Activated T-cell treated with anti-CD3 and anti-CD28 coated beads for 48 hours (primary cell): Measurements from ENCODE around the gene DNAJC5G.

Source experiments
- DNase-seq: peaks from one replicate; pipeline ENCODE4 v3.0.0-alpha.2; 2020; ENCODE audit warnings: low read depth

The DNAJC5G gene, protein sequence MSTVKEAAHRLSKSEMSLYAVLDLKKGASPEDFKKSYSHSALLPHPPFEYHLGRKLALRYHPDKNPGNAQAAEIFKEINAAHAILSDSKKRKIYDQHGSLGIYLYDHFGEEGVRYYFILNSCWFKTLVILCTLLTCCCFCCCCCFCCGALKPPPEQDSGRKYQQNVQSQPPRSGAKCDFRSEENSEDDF

DNA sequence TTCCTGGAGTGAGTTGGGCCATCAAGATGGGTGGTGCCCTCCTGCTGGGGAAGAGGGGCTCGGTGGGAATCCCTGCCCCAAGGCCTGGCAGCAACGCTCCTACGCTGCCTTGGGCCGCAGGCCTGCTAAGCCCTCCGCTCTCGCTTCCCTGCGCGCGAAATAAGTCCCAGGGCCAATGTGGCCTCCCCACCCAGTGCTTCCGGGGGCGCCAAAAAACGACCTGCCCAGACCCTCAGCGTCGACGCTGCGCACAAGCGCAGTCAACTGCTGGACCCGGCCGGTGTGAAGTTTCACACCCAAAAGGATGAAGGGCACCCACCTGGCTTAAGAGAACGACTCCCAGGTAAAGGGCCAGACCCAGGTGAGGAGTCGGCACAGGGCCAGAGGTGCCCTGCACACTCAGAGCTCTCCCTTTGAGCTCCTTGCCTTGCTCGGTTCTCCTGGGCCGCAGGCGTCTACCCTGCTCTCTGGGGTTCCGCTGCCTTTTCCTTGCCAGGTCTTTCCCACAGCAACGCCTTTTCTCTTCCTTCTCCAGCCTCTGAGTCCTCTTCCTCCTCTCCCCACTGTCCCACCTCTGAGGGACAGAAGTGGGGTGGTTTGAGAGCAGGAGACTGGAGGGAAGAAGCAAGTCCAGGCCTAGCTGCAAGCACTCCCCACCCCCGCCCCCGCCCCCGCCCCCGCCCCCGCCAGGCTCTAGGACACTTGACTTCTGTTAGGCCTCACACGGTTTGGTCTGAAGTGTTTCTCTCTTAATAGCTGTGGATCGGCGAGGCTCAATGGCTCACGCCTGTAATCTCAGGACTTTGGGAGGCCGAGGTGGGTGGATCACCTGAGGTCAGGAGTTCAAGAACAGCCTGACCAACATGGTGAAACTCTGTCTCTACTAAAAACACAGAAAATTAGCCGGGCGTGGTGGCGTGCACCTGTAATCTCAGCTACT lies at the start of gene DNAJC5G:
Gene DNAJC5G (plus strand): TSS at position 223 of the 940 bp plus-strand sequence. CDS start 1,296 bp downstream, outside the sequence.
- no peak for DNase-seq

DNA sequence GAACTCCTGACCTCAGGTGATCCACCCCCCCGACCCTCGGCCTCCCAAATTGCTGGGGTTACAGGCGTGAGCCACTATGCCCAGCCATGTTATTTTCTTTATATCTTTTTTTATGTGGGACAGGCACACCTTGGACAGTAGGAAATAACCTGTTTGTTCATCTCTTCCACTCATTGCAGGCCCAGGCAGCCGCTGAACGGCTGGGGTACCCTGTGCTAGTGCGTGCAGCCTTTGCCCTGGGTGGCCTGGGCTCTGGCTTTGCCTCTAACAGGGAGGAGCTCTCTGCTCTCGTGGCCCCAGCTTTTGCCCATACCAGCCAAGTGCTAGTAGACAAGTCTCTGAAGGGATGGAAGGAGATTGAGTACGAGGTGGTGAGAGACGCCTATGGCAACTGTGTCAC lies 49.7 kb upstream of the DNAJC5G start:
- DNase-seq, result no peak

DNA sequence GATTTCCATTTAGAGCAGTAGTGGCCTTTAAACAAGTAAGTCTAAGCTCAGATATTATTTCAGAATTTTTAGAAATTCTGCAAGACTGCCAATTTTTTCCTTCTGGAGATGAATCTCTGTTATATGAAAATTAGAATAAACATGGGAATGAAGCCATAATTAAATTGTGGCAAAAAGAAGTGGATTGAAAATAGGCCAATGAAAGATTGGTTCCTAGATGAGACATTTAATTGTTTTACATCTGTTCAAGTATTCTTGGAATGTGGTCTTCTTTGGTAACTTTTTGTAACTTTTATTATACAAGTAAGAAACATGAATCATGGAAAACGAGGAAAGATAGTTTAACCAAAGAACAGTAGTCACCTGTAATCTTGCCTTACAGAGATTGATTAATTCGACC lies 47.7 kb upstream of the DNAJC5G start:
- DNase-seq, result no peak

DNA sequence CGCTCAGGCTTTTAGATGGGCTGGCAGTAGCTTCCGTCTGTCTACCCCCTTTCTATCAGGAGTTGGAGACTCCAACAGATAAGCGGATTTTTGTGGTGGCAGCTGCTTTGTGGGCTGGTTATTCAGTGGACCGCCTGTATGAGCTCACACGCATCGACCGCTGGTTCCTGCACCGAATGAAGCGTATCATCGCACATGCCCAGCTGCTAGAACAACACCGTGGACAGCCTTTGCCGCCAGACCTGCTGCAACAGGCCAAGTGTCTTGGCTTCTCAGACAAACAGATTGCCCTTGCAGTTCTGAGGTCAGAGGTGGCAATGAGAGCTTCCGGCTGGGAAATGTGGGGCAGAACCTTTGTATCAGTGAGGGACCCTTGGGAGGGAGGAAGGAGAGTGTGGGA lies 43.3 kb upstream of the DNAJC5G start:
- no peak for DNase-seq

DNA sequence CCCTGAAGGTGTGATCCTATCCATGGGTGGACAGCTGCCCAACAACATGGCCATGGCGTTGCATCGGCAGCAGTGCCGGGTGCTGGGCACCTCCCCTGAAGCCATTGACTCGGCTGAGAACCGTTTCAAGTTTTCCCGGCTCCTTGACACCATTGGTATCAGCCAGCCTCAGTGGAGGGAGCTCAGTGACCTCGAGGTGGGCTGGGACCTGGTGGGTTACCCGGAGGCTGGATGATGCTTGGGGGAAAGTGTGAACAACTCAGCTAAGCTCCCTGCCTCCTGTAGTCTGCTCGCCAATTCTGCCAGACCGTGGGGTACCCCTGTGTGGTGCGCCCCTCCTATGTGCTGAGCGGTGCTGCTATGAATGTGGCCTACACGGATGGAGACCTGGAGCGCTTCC lies 41.9 kb upstream of the DNAJC5G start:
- DNase-seq, result no peak

DNA sequence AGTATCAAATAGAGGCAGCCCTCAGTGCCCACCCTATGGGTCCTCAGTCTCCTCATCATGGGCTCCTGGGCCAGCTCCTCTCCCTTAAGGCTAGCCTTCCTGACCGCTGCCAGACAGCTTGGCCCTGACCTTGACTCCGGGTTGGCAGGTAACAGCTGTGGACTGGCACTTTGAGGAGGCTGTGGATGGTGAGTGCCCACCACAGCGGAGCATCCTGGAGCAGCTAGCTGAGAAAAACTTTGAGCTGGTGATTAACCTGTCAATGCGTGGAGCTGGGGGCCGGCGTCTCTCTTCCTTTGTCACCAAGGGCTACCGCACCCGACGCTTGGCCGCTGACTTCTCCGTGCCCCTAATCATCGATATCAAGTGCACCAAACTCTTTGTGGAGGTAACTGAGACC lies 39.1 kb upstream of the DNAJC5G start:
- no peak for DNase-seq

DNA sequence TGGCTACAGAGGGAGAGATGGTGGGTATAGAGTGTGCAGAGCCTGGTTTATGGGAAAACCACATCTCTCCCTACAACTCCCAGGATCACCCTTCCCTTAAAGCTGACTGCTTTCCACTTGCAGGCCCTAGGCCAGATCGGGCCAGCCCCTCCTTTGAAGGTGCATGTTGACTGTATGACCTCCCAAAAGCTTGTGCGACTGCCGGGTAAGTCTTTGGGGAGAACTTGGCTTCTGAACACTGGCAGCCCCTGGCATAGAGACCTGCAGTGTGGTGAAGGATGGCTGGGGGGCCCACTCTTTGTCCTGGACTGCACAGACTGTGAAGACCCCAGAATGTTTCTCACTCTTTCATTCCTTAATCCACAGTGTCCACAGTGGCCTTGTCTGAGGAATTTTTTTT lies 38.6 kb upstream of the DNAJC5G start:
- no peak for DNase-seq

DNA sequence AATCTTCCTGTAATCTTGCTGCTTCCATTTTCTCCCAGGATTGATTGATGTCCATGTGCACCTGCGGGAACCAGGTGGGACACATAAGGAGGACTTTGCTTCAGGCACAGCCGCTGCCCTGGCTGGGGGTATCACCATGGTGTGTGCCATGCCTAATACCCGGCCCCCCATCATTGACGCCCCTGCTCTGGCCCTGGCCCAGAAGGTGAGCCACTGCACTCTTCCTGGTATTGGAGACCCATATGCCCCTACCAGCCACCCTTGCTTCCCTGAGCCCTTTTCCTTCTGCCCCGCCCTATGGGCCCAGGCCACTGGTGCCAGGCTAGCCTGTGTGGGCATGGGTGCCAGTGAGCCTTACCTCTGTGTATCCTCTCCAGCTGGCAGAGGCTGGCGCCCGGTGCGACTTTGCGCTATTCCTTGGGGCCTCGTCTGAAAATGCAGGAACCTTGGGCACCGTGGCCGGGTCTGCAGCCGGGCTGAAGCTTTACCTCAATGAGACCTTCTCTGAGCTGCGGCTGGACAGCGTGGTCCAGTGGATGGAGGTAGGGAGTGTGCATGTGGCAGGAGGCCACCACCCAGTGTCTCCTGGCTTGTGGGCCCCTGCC lies 37.8 kb upstream of the DNAJC5G start:
- no peak for DNase-seq

DNA sequence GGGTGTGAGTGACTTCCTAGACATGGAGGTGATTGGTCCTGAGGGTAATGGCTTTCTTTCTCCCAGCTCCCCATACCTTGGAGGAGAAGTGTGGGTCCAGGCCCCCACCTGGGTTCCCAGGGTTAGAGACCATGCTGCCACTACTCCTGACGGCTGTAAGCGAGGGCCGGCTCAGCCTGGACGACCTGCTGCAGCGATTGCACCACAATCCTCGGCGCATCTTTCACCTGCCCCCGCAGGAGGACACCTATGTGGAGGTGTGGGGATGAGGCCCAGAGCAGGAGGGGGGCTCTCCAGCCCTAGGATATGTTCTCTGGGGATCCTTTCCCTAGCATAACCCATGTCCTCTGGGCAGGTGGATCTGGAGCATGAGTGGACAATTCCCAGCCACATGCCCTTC lies 36.3 kb upstream of the DNAJC5G start:
- no peak for DNase-seq

DNA sequence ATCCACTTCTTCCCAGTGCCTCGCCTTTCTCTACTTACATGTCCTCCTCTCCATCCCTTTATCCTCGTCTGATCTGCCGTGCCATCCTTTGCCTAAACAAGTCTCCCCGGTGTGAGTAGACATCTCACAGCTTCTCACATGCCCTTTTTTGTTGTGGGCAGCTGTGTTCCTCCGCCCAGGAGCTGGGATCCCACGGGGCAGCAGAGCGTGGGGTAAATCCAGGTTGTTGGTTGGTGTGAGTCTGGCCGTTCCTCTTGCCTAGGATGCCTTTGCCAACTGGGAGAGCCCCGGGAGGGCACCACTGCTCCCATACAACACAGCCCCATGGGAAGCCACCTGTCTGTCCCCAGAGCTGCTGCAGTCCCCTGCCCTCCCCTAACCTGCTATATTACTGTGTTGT lies 34.8 kb upstream of the DNAJC5G start:
- no peak for DNase-seq

DNA sequence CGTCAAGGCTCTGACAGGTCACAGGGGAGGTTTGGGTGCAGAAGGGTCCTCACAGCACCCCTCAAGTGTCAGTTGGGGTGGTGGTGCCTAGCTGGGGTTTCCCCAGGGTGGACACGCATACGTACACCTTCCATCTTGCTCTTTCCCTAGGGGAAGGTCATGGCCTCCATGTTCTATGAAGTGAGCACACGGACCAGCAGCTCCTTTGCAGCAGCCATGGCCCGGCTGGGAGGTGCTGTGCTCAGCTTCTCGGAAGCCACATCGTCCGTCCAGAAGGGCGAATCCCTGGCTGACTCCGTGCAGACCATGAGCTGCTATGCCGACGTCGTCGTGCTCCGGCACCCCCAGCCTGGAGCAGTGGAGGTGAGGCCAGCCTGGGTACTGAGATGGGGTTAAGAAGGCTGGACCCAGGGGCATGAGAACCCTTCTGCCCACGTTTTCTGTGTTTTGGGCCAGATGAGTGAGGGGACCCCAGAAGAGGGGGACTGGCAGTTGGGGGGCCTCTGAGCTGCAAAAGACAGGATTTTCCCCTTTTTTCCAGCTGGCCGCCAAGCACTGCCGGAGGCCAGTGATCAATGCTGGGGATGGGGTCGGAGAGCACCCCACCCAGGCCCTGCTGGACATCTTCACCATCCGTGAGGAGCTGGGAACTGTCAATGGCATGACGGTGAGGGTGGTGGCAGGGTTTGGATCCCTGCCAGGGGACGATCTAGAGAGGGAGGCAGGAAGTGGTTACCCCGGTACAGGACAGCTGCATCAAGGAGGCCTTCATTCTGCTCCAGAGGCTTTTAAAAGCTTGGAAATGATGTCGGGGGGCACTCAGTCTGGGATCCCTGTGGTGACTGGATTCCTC lies 33.2 kb upstream of the DNAJC5G start:
- DNase-seq, result no peak

DNA sequence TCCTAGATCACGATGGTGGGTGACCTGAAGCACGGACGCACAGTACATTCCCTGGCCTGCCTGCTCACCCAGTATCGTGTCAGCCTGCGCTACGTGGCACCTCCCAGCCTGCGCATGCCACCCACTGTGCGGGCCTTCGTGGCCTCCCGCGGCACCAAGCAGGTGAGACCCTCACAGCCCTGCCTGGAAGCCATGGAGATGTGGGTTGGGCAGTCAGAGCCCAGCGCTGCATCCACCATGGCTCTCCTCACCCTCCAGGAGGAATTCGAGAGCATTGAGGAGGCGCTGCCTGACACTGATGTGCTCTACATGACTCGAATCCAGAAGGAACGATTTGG lies 32.6 kb upstream of the DNAJC5G start:
- no peak for DNase-seq

DNA sequence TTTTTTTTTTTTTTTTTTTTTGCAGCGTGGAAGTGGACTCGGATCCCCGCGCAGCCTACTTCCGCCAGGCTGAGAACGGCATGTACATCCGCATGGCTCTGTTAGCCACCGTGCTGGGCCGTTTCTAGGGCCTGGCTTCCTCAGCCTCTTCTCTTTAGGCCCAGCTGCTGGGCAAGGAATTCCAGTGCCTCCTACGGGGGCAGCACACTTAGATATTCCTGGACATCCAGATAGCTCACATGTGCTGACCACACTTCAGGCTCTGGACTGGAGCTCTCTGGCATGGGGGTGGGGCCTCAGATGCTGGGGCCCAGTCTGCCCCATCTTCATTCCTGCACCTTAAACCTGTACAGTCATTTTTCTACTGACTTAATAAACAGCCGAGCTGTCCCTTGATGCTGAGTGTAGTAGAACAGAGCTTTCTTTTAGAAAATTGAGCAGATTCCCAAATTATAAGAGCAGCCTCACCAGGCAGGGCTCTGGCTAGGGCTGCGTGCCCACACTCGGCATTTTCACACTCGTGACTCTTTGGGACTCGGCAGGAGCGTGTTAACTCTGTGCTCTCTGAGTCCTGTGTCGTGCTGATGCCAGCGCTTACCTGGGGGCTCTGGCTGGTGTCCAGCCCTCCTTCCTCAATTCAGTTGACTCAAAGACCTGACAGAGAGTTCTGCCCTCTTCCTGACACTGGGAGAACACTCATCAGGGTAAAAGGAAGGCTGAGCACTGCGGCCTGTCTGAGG lies 31.7 kb upstream of the DNAJC5G start:
- DNase-seq, result no peak

DNA sequence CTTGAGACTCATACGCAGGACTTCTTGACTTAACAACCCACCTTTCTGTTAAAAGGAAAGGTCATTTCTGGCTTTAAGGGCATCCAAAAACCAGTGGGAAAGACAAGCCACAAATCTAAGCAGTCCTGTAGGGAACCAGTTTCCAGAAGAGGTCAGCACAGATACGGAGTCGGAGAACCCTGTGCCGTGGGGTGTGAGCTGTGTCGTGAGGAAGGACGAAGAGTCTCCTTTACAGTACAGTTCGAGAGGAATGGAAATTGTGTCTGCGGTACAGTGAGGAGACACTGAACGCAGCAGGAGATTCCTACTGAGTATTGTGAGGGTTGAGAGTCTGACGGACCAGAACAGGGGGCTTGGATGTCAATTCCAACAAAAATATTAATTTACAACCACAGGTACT lies 30.1 kb upstream of the DNAJC5G start:
- DNase-seq, result no peak

DNA sequence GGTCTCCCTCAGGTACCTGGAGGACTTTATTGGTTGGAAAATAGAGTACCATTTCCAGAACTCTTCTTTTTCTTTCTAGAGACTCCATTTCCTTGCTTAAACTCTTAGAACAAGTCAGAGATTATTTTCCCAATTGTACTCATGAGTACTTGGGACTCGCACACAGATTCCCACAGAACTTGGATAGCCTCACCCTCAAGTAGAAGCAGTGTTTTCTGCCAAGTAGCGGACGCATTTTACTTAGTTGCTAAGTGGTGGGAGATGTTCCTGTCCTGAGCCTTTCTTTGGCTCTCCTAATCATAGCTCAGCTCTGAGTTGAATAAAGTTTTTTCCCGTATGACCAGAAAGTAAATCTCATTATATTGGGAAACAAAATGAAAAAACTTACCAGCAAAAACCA lies 29.6 kb upstream of the DNAJC5G start:
- DNase-seq, result no peak

DNA sequence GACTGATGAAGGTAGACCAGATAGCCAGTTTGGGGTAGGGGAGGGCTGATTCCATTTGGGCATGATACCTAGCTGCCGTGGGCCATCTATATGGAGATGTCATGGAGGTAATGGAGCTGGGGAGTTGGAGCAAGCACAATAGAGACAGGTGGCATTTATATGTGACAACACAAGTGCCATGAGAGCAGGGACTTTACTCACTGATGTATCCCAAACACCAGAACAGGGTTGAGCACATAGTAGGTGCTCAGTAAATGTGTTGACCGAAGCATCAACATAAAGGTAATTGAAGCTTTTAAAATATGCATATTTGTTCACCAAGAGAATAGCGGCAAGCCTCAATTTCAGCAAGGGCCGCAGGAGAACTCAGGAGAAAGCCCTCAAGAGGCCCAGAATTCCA lies 27.3 kb upstream of the DNAJC5G start:
- no peak for DNase-seq

DNA sequence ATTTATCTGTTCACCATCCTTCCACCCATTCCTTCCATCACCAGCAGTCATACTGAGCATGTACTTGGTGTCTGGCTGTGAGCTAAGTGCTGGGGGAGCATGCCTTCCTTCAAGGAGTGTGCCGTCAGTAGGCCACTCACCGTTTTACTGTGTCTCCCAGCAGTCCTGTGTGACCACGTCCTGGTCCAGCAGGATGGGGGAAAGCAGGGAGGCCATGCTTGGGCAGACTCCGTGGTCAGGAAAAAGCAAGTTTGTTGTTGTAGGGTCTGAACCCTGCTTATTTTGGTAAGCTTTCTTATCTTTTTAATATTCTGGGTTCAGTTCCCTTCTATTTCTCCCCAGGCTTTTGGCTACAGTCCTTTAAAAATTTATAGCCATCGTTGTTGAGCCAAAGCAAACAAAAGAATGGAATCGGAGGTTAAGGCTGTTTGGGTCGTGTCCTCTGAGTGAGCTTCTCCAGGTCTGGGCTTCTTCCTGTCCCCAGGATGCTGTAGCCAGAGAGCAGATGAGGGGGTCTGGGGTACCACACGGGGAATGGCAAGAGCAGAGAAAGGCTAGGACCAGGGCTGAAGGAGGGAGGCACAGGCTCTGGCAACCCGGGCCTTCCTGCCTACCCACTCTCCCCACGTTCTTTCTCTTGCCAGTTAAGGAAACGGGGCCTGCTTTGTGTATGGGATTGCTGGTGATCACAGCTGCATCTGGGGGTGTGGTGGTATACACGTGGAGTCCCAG lies 25.9 kb upstream of the DNAJC5G start:
- DNase-seq, result no peak

DNA sequence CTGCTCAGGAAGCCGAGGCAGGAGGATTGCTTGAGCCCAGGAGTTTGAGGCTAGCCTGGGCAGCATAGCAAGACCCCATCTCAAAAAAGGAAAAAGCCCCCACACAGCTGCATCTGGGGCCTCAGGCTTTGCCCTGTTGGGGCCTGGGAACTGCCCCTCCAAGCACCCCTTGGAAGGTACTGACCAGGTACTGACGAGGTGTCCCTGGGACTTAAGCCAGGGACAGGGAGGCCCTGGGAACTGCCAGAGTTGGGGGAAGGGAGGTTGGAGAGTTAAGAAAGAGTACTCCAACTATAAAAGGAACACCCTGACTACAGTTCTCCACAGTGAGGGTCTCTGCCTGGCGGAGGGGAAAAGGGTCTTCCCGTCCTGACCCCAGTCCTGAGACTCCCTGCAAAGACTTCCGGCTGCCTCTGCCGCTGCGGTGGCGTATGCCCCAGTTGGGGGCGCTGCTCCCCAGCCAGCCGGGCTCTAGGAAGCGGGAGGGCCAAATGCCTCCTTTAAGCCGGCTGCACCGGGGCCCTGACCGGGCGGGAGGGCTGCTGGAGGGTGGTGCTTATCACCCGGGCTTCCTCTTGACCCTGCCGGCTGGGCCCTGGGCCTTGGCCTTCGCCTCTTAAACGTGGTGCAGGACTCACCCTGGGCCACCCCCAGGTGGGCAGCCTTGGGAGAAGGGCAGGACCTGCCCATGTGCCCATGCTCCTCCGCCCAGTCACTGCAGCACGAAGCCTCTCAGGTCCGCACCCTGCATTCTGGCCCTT lies 25.2 kb upstream of the DNAJC5G start:
- peak; percentile 73 for DNase-seq

DNA sequence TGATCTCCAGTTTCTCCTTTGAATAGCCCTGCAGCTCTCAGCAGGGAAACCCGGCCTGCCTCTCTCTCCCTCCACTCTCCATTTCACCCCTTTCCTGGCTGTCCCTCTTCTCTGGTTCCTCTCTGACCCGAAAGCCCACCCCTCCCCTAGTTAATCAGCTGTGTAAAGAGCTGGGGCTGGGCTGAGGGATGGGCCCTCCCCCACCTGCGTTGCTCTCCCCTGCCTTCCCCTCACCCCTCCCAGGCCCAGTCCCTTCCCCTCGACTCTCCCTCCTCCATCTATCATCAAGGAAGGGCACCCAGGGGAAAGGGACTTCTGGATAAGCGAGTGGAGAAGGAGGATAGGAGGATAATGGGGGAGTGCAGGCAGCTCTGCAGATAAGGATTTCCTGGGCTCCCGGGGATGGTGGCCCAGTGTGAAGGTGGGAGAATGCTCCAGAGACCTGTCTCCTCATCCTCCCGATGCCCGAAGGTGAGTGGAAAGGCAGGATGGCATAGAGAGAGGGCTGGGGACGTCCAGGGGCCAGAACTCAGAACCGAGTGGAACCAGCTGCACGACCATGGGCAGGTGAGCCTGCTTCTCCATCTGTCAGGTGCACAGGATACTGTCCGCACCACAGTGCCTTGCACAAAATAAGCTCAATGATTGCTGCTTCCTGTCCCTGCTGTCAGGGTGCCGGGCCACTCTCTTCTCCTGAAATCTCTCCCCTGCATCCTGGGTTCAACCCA lies 24.4 kb upstream of the DNAJC5G start:
- DNase-seq, result no peak

DNA sequence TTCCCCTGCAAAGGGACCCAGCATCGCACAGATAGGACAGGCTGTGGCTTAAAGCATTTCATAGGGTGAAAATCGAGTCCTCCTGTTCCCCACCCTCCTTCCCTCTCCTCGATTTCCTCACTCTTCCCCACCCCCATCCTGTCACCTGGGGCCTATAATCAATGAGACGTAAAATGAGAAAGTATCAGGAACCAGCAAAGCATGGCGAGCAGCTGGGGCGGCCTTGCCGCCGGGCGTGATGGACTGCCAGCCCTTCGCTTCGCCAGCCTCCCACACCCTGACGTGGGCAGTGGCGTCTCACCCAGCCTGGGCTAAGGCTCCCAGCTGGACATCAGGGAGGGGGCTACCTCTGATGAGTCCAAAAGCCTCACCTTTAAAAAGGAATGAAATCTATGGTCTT lies 23.5 kb upstream of the DNAJC5G start:
- DNase-seq, result no peak
